Smooth muscle cell (in vitro differentiated cells): ENCODE data around the gene SKA2. TPM values are rescaled to one million over a fixed set of nuclear protein-coding genes. Genes with fewer than 3 reads are reported as not detected.

Source experiments
- DNase-seq: peaks from one replicate; lab custom pipeline; 2025; ENCODE audit not compliant: unreplicated experiment; lab: John Stamatoyannopoulos, UW
- H2AFZ ChIP-seq: fragments of 200-600 bp; sonication (generic); 2 replicates; pipeline ENCODE4 v1.6.0; 2016; ENCODE audit warnings: antibody characterized with exemption, low read depth, mild to moderate bottlenecking
- H3F3A ChIP-seq: fragments of 200-600 bp; sonication (generic); 2 replicates; pipeline ENCODE4 v1.6.0; 2017; ENCODE audit warnings: antibody characterized with exemption, low read depth
- H3K27ac ChIP-seq: fragments of 200-600 bp; sonication (generic); 2 replicates; pipeline ENCODE4 v1.5.1; 2016; ENCODE audit warnings: low read depth, mild to moderate bottlenecking
- H3K27me3 ChIP-seq: fragments of 200-600 bp; sonication (generic); 2 replicates; pipeline ENCODE4 v1.6.1; 2016; ENCODE audit warnings: low read depth, mild to moderate bottlenecking
- H3K36me3 ChIP-seq: fragments of 200-600 bp; sonication (generic); 2 replicates; pipeline ENCODE4 v1.5.1; 2016; ENCODE audit warnings: low read depth
- H3K4me1 ChIP-seq: fragments of 200-600 bp; sonication (generic); 2 replicates; pipeline ENCODE4 v1.5.1; 2016; ENCODE audit warnings: low read depth
- H3K4me2 ChIP-seq: fragments of 200-600 bp; sonication (generic); 2 replicates; pipeline ENCODE4 v1.6.0; 2016; ENCODE audit warnings: mild to moderate bottlenecking
- H3K4me3 ChIP-seq: fragments of 200-600 bp; sonication (generic); 2 replicates; pipeline ENCODE4 v1.5.1; 2016; ENCODE audit warnings: mild to moderate bottlenecking
- H3K79me2 ChIP-seq: fragments of 200-600 bp; sonication (generic); 2 replicates; pipeline ENCODE4 v1.6.0; 2016; ENCODE audit warnings: low read depth, mild to moderate bottlenecking
- H3K9ac ChIP-seq: fragments of 200-600 bp; sonication (generic); 2 replicates; pipeline ENCODE4 v1.6.0; 2016; ENCODE audit warnings: low read depth
- H3K9me3 ChIP-seq: fragments of 200-600 bp; sonication (generic); replicated peaks from 2 replicates; pipeline ENCODE4 v1.5.1; 2016; ENCODE audit warnings: low read depth
- H4K20me1 ChIP-seq: fragments of 200-600 bp; sonication (generic); 2 replicates; pipeline ENCODE4 v1.6.0; 2016; ENCODE audit warnings: low read depth
- WGBS: methylation state at CpG from one replicate; pipeline ENCODE4 v1.1.7; 2016; ENCODE audit warnings: low lambda C conversion rate; 5-methylcytosine and 5-hydroxymethylcytosine counted together
- polyA plus RNA-seq: library from polyadenylated mRNA; unstranded; fragments of >200 nt; fragmentation: Nextera tagmentation; extraction: Ambion mirVana; gene quantifications from 2 replicates; pipeline ENCODE4 v1.2.1, GENCODE V29; 2016
- total RNA-seq: library from RNA; depleted of rRNA; stranded (reverse); fragments of >200 nt; gene quantifications from 2 replicates; pipeline ENCODE4 v1.2.3, GENCODE V29; 2014
- TF ChIP-seq, protein P1 (sequence below): fragments of 200-600 bp; sonication (generic); IDR thresholded peaks from 2 replicates; pipeline ENCODE4 v1.5.1; 2017; ENCODE audit warnings: borderline replicate concordance, mild to moderate bottlenecking, antibody characterized with exemption; ENCODE audit not compliant: insufficient read depth, poor library complexity, severe bottlenecking

SKA2 gene
- total and polyA plus RNA-seq, 2 experiments from 2014 or later: 47.5 to 77.8 TPM

DNA sequence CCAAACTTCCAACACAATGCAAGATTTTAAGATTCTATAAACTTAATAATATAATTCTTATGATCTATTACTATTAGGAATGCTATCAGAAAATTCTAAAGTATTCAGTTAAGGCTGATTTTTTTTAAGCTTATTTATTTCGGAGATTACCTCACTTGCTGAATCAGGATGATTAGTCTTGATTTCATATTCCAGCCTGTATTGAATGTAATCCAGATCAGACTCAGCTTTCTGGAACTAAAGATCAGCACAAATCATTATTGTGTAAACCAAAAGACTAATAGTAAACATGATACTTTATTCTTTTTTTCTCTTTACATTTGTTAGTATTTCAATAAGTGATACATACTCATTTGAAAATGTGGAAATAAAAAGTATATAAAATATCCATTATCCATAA is 23.9 kb downstream of the SKA2 start:
- peaks cover 40% of the 10 kb centered on the region for H4K20me1 ChIP-seq
- no peaks in the 10 kb centered on the region for H3K36me3 ChIP-seq
- TF ChIP-seq, protein P1, sequence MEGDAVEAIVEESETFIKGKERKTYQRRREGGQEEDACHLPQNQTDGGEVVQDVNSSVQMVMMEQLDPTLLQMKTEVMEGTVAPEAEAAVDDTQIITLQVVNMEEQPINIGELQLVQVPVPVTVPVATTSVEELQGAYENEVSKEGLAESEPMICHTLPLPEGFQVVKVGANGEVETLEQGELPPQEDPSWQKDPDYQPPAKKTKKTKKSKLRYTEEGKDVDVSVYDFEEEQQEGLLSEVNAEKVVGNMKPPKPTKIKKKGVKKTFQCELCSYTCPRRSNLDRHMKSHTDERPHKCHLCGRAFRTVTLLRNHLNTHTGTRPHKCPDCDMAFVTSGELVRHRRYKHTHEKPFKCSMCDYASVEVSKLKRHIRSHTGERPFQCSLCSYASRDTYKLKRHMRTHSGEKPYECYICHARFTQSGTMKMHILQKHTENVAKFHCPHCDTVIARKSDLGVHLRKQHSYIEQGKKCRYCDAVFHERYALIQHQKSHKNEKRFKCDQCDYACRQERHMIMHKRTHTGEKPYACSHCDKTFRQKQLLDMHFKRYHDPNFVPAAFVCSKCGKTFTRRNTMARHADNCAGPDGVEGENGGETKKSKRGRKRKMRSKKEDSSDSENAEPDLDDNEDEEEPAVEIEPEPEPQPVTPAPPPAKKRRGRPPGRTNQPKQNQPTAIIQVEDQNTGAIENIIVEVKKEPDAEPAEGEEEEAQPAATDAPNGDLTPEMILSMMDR: no peak
- DNase-seq: no peak
- H3K4me1 ChIP-seq: no peaks in the 10 kb centered on the region
- no peak overlapping the region for H2AFZ ChIP-seq
- peaks cover 49% of the 10 kb centered on the region for H3K79me2 ChIP-seq
- 96% methylated on average over 1 of the region's 1 CpG for WGBS
- H3K9ac ChIP-seq: no peak overlapping the region
- no peaks in the 10 kb centered on the region for H3F3A ChIP-seq
- no peak overlapping the region for H3K4me3 ChIP-seq
- no peaks in the 10 kb centered on the region for H3K27me3 ChIP-seq
- no peaks in the 10 kb centered on the region for H3K9me3 ChIP-seq
- H3K27ac ChIP-seq: no peak overlapping the region
- no peak overlapping the region for H3K4me2 ChIP-seq

DNA sequence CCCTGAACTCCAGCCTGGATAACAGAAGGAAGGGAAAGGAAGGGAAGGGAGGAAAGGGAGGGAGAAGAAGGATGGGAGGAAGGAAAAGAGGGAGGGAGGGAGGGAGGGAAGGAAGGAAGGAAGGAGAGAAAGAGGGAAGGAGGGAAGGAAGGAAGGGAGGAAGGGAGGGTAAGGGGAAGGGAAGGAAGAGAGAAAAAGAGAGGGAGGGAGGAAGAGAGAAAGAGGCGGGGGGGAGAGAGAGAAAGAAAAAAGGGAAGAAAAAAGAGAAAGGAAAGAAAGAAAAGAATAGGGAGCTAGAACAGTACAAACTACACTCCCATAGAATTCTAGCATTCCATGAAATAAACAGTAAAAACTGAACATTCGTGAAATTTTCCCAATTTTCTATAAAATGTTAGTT is 25.2 kb downstream of the SKA2 start:
- Histone ChIP-seq H3K27me3 (no peaks in the 10 kb centered on the region), H3K27ac (no peak overlapping the region), H3K4me1 (no peaks in the 10 kb centered on the region), H3K36me3 (no peaks in the 10 kb centered on the region), H2AFZ (no peak overlapping the region), H3K4me2 (no peak overlapping the region), H4K20me1 (peaks cover 34% of the 10 kb centered on the region), H3K9ac (no peak overlapping the region), H3K79me2 (peaks cover 37% of the 10 kb centered on the region), H3K9me3 (no peaks in the 10 kb centered on the region), H3K4me3 (no peak overlapping the region), H3F3A (no peaks in the 10 kb centered on the region)
- 82% methylated on average over 2 of the region's 2 CpGs for WGBS
- DNase-seq: no peak
- TF ChIP-seq, protein P1: no peak

DNA sequence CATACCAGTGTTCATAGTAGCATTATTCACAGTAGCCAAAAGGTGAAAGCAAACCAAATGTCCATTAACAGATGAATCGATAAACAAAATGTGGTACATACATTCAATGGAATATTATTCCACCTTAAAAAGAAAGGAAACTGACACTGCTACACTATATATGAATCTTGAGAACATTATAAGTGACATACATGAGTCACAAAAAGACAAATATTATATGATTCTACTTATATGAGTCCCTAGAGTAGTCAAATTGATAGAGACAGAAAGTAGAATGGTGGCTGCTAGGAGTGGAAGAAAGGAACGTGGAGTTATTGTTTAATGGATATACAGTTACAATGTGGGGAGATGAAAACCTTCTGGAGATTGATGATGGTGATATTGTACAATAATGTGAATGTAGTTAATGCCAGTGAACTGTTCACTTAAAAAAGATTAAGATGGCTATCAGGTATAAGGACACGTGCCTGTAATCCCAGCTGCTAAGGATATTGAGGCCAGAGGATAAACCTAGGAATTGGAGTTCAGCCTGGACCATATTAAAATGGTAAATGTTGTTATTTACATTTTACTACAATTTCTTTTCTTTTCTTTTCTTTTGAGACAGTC is 28.1 kb downstream of the SKA2 start:
- Histone ChIP-seq H3K9ac (no peak overlapping the region), H3K79me2 (peaks cover 8% of the 10 kb centered on the region)
- TF ChIP-seq, protein P1: no peak

DNA sequence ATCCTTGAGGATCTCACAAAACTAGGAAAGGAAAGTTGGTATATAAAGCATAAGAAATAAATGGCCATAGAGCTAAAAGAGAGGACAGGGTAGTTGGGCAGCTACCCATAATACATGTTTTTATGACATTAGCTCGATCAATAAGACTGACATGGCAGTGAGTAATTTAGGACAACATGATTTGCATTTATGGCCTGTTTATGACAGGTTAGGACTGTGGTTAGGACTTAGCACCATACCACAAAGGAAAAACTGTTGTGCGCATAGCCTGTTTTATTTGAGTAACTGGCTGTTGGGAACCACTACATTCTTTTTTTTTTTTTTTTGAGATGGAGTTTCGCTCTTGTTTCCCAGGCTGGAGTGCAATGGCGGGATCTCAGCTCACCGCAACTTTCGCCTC is 30.3 kb downstream of the SKA2 start:
- Histone ChIP-seq H3K4me1 (no peaks in the 10 kb centered on the region), H3K4me3 (no peak overlapping the region), H4K20me1 (peaks cover 5% of the 10 kb centered on the region), H3K36me3 (no peaks in the 10 kb centered on the region), H3K9me3 (no peaks in the 10 kb centered on the region), H3K27ac (no peak overlapping the region), H3F3A (no peaks in the 10 kb centered on the region), H2AFZ (no peak overlapping the region), H3K4me2 (no peak overlapping the region), H3K79me2 (peaks cover under 1% of the 10 kb centered on the region), H3K27me3 (no peaks in the 10 kb centered on the region), H3K9ac (no peak overlapping the region)
- TF ChIP-seq, protein P1: no peak
- 98% methylated on average over 6 of the region's 6 CpGs for WGBS
- no peak for DNase-seq

More for the DNA sequence above, 28.1 kb downstream of the SKA2 start:
- Histone ChIP-seq H3K27me3 (no peaks in the 10 kb centered on the region), H3K36me3 (no peaks in the 10 kb centered on the region), H2AFZ (no peak overlapping the region), H4K20me1 (peaks cover 9% of the 10 kb centered on the region), H3K4me1 (no peaks in the 10 kb centered on the region), H3K4me3 (no peak overlapping the region), H3K9me3 (no peaks in the 10 kb centered on the region), H3K27ac (no peak overlapping the region), H3F3A (no peaks in the 10 kb centered on the region), H3K4me2 (no peak overlapping the region)
- no peak for DNase-seq
- WGBS: 82% methylated on average over 3 of the region's 3 CpGs
